Smooth muscle cell of bladder (primary cell): ENCODE data around the gene SLC2A1. TPM values are rescaled to one million over a fixed set of nuclear protein-coding genes. Genes with fewer than 3 reads are reported as not detected.

Experiments
- total RNA-seq: library from RNA; depleted of rRNA; stranded (reverse); fragments of >200 nt; gene quantifications from 2 replicates; pipeline ENCODE4 v1.2.3, GENCODE V29; 2014

SLC2A1 gene
- total RNA-seq: 36.3 and 133 TPM in 2 replicates

GRCh38 chr1:42958488-42959319 is at the start of gene SLC2A1:
Gene SLC2A1, minus strand, starts transcription at chr1:42958868. Its CDS starts 217 bp downstream, at chr1:42958651.

Other genes starting within 250 kb of the SLC2A1 start
- not detected in 2 replicates for gene CLDN19, start 218.6 kb downstream of the SLC2A1 start, total RNA-seq
- 161 and 168 TPM in 2 replicates for gene P3H1, start 191.8 kb downstream of the SLC2A1 start, total RNA-seq
- 2.4 and 3.6 TPM in 2 replicates for gene C1orf50, start 191.6 kb downstream of the SLC2A1 start, total RNA-seq
- under 0.01 TPM in 1 of 2 replicates, not detected in the other for gene TMEM269, start 173.9 kb downstream of the SLC2A1 start, total RNA-seq
- gene ERMAP, start 141.7 kb downstream of the SLC2A1 start, total RNA-seq: 13.3 and 15.2 TPM in 2 replicates
- 14.2 and 17.6 TPM in 2 replicates for gene SVBP, start 141.5 kb downstream of the SLC2A1 start, total RNA-seq
- gene ZNF691, start 112.3 kb downstream of the SLC2A1 start, total RNA-seq: 8.1 and 10.7 TPM in 2 replicates
- gene EBNA1BP2, start 213.4 kb upstream of the SLC2A1 start, total RNA-seq: 65.0 and 70.4 TPM in 2 replicates
- gene CFAP57, start 213.5 kb upstream of the SLC2A1 start, total RNA-seq: 0.28 TPM in 2 replicates